ENCODE results near the gene SKI. TPM values are rescaled to one million over a fixed set of nuclear protein-coding genes. Genes with fewer than 3 reads are reported as not detected.
"Not testable (repeated sequence)": the region's sequence is repeated elsewhere in the genome, so short reads cannot be mapped to it uniquely, and the experiment has no call there.

Gene SKI
- total RNA-seq, 1 donor from 2014 or later: 40.7 TPM

DNA sequence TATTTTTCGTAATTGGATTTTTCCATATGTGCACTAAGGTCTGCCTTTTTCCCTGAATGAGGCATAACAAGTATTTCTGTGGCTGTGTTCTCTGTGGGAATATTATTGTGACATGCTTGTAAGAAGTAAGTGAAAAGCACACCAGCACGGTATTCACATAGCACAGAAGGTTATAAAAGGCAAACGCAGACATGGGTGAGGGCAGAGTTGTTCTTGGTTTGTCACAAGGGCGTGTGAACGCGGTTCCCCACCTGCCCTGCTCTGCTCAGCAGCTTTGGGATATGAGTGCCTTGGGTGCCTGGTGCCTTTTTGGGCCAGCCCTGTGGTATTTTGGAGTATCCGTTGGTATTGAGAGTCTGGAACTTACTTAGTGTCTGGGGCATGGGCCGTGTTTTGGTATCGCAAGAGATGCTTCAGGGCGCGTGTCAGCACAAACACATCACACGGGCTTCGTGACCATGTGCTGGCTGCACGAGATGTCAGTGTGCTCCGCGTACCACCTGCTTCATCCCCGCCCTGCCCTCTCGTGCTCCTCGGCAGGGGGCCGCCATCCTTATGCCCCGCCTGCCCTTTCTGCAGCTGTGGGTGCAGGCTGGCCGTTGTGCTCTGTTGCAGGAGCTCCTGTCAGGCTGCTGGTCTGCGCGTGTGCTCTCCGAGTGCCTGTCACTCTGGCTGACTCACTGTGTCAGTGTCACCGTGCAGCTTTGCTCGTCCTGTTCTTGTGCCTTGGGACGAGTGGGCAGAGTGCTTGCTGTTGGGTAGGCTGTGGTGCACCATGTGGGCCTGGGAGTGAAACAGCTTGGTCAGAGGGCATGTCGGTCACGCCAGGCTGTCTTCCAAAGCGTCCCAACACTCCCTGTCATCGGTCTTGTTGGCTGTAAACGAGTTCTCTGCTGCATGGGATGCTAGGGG, 15.0 kb downstream of the SKI start:
- intact Hi-C loops (cut with micrococcal nuclease): no loop called here
- Mint-ChIP-seq H3K27me3 (no peaks in the 10 kb centered on the region), H3K4me1 (peaks cover 43% of the 10 kb centered on the region), H3K27ac (no peak overlapping the region), H3K36me3 (ENCODE audit: low read depth) (peaks cover 41% of the 10 kb centered on the region), H3K9me3 (no peaks in the 10 kb centered on the region), H3K4me3 (no peak overlapping the region)
- no peak for DNase-seq

DNA sequence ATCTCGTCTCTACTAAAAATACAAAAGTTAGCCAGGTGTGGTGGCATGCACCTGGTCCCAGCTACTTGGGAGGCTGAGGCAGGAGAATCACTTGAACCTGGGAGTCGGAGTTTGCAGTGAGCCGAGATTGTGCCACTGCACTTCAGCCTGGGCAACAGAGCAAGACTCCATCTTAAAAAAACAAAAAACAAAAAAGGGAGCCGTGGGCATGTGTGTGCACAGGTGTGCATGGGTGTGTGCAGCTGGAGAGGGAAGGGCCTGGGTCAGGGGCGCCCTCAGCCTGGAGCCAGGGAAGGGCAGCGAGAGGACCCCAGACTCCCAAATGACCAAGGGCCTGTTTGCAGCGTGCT, 18.9 kb downstream of the SKI start:
- H3K9me3 Mint-ChIP-seq; H3K27ac Mint-ChIP-seq; H3K4me3 Mint-ChIP-seq; intact Hi-C loops (cut with micrococcal nuclease); H3K27me3 Mint-ChIP-seq; DNase-seq: not testable (repeated sequence)
- H3K36me3 Mint-ChIP-seq (ENCODE audit: low read depth): peaks cover 39% of the 10 kb centered on the region
- H3K4me1 Mint-ChIP-seq: peaks cover 27% of the 10 kb centered on the region

DNA sequence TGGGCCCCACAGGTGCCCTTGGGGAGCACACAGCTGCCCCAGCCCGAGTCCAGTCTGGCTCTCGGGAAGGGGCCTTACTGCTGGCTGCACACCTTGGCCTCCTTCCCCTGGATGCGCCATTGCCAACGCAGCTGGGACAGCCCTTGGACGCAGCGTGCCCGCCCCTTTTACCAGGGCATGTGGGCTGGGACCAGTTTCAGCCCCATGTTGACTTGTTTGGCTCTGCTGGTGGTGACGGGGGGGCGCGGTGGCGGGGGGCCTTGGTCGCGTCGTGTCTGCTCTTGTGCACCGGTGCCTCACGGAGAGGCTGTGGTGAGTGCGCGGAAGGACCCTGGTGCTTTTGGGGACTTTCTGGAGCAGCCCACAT, 19.6 kb downstream of the SKI start:
- no peak overlapping the region for H3K27ac Mint-ChIP-seq
- no peak overlapping the region for H3K4me3 Mint-ChIP-seq
- intact Hi-C loops (cut with micrococcal nuclease): no loop called here
- H3K36me3 Mint-ChIP-seq (ENCODE audit: low read depth): peaks cover 43% of the 10 kb centered on the region
- no peak for DNase-seq
- peaks cover 27% of the 10 kb centered on the region for H3K4me1 Mint-ChIP-seq
- no peaks in the 10 kb centered on the region for H3K27me3 Mint-ChIP-seq
- H3K9me3 Mint-ChIP-seq: peaks cover 3% of the 10 kb centered on the region

DNA sequence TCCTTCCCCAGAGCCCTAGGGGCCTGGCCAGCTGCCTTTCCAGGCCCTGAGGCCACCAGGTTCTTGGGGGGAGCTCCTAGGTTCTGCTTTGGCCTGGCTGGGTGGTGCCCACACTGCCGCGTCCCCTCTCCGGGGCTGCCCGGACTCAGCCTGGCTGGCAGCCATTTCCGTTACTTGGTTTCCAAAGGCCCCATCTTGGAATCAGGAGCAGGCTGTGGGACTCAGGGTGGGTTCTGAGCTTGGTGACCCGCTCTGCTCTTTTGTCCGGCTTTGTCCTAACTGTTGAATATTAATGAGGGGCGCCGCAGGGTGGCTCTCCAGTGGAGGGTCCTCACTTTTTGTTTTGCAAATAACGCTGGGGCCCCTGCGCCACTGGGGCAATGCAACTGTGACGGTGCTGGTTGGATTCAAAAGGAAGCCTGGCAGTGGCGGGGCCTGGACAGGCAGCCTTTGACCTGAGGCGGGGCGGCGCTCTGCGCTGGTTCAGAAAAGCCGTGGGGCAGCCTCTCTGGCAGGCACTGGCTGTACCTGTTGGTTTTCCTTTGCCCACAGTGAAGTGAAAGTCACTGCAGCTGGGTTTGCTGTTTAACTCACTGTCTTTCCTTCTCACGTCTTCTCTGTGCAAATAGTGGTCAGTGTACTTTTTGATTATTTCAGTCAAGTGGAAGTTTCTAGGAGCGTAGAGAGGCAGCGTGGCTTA, 20.2 kb downstream of the SKI start:
- Mint-ChIP-seq H3K4me1 (peaks cover 26% of the 10 kb centered on the region), H3K27me3 (no peaks in the 10 kb centered on the region), H3K36me3 (ENCODE audit: low read depth) (peaks cover 45% of the 10 kb centered on the region), H3K9me3 (peaks cover 3% of the 10 kb centered on the region), H3K4me3 (no peak overlapping the region), H3K27ac (no peak overlapping the region)
- intact Hi-C loops (cut with micrococcal nuclease): no loop called here
- no peak for DNase-seq

DNA sequence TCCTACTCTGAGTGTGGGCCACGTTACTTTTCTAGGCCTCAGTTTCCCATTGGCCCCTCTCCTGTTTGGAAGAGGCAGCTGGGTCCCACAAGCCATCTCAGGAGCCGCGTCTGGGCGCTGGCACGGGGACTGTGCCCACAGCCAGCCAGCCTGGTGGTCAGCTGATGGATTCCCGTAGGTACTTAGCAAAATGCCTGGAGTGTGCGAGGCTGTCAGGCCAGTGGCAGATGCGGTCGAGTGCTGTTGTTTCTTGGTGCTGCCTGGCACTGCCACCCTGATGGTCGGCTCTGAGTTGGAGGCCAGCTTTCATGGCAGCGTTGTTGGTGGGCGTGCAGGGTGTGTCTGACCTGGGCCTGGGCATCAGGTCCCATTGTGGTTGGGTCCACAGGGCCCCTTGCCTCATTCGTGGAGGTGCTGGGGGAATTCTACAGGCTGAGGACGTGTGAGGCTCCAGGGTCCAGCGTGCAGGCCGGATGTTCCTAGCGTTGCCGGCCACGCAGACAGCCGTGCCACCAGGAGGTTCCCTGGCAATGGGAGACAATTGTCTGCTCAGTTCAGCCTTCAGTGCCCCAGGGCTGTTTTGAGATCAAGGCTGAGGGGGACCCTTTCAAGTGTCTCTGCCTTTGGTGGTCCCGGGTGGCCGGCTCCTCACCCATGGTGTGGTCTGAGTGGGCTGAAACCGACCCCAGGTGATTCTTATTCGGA, 20.9 kb downstream of the SKI start:
- H3K27ac Mint-ChIP-seq: no peak overlapping the region
- intact Hi-C loops (cut with micrococcal nuclease): no loop called here
- DNase-seq: no peak
- no peak overlapping the region for H3K4me3 Mint-ChIP-seq
- peaks cover 3% of the 10 kb centered on the region for H3K9me3 Mint-ChIP-seq
- peaks cover 20% of the 10 kb centered on the region for H3K4me1 Mint-ChIP-seq
- H3K36me3 Mint-ChIP-seq (ENCODE audit: low read depth): peaks cover 44% of the 10 kb centered on the region
- no peaks in the 10 kb centered on the region for H3K27me3 Mint-ChIP-seq

DNA sequence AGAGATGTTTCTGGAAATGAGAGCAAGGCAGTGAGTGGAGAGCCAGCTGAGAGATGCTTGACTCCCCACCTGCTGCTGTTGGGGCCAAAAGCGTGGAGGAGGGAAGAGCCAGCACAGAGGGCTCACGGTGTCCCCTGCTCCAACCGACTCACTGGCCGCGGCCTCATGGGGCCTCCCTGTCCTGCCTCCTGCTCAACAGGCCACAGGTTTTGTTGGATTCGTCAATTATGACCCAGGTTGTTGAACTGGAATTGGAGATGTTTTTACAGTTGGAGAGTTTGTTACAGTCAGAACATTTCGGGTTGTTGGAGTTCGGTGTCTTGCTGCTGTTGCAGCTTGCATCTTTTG, 21.4 kb downstream of the SKI start:
- no peaks in the 10 kb centered on the region for H3K27me3 Mint-ChIP-seq
- intact Hi-C loops (cut with micrococcal nuclease): no loop called here
- H3K27ac Mint-ChIP-seq: no peak overlapping the region

DNA sequence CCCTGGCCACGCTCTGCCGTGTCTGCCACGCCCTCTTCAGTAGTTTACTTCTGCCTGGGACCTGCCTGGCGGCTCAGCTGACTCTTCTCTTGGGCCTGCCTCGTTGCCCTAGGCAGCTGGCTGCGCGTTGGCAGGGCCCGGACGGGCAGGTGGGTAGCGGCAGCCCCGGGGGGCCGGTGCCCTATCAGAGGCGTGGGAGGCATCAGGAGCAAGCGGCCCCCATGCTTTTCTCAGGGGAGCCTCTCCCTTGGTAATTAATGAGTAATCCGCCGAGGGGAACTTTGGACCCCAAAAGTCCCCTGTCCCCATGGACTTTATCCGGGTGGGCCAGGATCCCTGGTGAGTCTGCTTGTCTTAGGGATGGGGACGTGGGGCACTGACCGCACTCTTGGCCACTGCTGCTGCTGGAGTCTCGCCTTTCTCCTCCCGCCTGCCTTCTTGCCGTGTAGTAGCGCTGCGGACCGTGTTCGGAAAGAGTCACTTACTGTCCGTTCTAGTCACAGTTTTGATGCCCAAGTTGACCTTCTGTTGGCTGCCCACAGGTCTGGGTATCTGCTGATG, 22.7 kb downstream of the SKI start:
- H3K27me3 Mint-ChIP-seq: no peaks in the 10 kb centered on the region
- peaks cover 46% of the 10 kb centered on the region for H3K36me3 Mint-ChIP-seq (ENCODE audit: low read depth)
- intact Hi-C loops (cut with micrococcal nuclease): no loop called here
- no peak overlapping the region for H3K27ac Mint-ChIP-seq
- H3K9me3 Mint-ChIP-seq: peaks cover 9% of the 10 kb centered on the region
- DNase-seq: no peak
- H3K4me1 Mint-ChIP-seq: peaks cover 21% of the 10 kb centered on the region
- H3K4me3 Mint-ChIP-seq: no peak overlapping the region

More for the DNA sequence above, 21.4 kb downstream of the SKI start:
- peaks cover 7% of the 10 kb centered on the region for H3K9me3 Mint-ChIP-seq
- H3K36me3 Mint-ChIP-seq (ENCODE audit: low read depth): peaks cover 47% of the 10 kb centered on the region
- H3K4me3 Mint-ChIP-seq: no peak overlapping the region
- peaks cover 22% of the 10 kb centered on the region for H3K4me1 Mint-ChIP-seq
- DNase-seq: no peak

DNA sequence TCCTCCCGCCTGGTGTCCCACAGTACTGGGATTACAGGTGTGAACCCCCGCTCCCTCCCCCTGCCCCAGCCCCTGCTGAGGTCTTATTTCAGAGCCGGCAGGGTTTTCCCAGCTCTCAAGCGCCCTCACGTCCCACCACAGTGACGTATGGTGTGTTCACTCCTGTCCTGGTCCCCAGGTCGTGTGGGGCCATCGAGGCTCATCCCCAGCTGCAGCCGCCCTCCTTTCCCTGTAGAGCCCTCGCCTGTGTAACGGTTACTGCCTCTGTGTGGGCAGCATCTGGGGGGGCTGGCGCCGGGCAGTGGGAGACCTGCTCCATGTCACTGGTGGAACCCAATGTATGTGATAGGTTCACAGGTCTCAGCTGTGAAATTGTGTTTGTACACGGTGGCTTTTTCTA, 23.2 kb downstream of the SKI start:
- H3K9me3 Mint-ChIP-seq: peaks cover 9% of the 10 kb centered on the region
- H3K36me3 Mint-ChIP-seq (ENCODE audit: low read depth): peaks cover 44% of the 10 kb centered on the region
- no peak for DNase-seq
- peaks cover 16% of the 10 kb centered on the region for H3K4me1 Mint-ChIP-seq
- intact Hi-C loops (cut with micrococcal nuclease): no loop called here
- H3K4me3 Mint-ChIP-seq: no peak overlapping the region
- no peaks in the 10 kb centered on the region for H3K27me3 Mint-ChIP-seq
- no peak overlapping the region for H3K27ac Mint-ChIP-seq

DNA sequence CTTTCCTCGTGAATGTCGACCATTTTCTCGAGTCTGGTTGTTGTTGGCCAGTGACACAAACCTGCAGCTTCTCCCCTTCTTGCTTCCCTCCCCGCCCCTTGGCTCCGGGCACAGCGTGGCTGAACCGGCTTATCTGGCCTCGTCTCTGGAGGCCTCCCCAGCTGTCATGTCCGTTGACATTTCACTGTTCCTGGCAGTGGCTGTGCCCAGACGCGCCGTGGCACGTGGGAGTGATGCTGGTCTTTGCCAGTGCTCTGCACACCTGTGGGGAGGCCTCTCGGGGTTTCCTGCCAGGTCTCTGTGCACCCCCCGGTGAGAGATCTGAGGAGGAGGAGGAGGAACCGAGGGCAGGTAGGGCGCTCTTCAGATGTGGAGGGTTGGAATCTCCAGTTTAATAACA, 23.7 kb downstream of the SKI start:
- Mint-ChIP-seq H3K27me3 (no peaks in the 10 kb centered on the region), H3K9me3 (peaks cover 10% of the 10 kb centered on the region), H3K4me1 (peaks cover 12% of the 10 kb centered on the region), H3K27ac (no peak overlapping the region), H3K4me3 (no peak overlapping the region), H3K36me3 (ENCODE audit: low read depth) (peaks cover 42% of the 10 kb centered on the region)
- DNase-seq: no peak
- intact Hi-C loops (cut with micrococcal nuclease): no loop called here

DNA sequence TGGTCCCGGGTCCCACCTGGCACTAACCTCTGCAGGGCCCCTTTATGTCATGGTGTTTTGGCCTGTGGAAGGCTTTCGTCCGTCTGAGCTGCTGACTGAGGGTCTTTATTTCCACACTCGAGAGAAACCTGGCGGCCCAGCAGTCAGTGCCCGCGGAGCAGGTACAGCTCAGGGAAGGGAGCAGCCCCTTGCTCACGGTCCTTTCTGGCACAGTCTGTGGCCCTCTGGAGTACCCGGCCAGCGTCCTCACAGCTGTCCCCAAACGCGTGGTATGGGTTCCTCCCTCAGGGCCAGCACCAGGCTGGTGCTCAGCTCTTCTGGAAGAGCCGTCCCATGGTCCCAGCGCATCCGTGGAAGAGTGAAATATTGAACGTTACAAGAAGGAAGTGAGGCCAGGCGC, 24.3 kb downstream of the SKI start:
- peaks cover 15% of the 10 kb centered on the region for H3K9me3 Mint-ChIP-seq
- H3K27me3 Mint-ChIP-seq: no peaks in the 10 kb centered on the region
- no peak overlapping the region for H3K4me3 Mint-ChIP-seq
- H3K36me3 Mint-ChIP-seq (ENCODE audit: low read depth): peaks cover 45% of the 10 kb centered on the region
- H3K27ac Mint-ChIP-seq: peak overlapping the region; percentile 51
- peaks cover 14% of the 10 kb centered on the region for H3K4me1 Mint-ChIP-seq
- DNase-seq: no peak
- intact Hi-C loops (cut with micrococcal nuclease): no loop called here

DNA sequence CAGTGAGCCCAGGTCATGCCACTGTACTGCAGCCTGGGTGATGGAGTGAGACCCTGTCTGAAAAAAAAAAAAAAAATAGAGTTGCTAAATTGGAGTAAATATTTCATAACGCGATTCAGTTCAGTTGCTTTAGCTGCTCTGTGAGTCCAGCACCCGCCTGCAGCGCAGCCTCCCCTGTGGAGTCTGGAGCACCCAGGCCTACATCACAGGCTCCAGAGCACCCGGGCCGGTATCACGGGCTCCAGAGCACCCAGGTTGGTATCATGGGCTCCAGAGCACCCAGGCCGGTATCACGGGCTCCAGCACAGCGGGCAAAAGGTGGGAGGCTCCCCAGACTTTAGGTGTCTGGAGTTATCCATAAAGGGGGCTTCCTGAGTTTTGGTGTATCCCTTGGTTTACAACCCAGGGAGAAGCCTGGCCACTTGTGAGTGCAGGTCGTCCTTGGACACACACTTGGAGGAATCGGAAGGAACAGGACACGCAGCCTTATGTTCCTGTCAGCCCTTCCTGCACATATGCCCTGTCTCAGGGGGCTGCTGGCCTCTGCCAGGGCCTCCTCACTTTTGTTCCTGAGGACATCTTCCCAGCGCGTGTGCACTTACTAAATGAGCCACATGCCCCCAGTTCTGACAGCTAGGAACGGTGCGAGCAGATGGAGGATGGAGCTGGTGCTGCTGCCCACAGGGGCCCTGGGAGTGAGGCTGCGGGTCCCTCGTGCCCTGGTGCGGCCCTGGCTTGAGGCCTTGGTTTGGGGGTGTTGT, 25.1 kb downstream of the SKI start:
- H3K27me3 Mint-ChIP-seq: no peaks in the 10 kb centered on the region
- H3K4me3 Mint-ChIP-seq: no peak overlapping the region
- peaks cover 49% of the 10 kb centered on the region for H3K36me3 Mint-ChIP-seq (ENCODE audit: low read depth)
- intact Hi-C loops (cut with micrococcal nuclease): no loop called here
- no peak for DNase-seq
- H3K27ac Mint-ChIP-seq: peak overlapping the region; percentile 29
- peaks cover 20% of the 10 kb centered on the region for H3K9me3 Mint-ChIP-seq
- H3K4me1 Mint-ChIP-seq: peaks cover 20% of the 10 kb centered on the region

DNA sequence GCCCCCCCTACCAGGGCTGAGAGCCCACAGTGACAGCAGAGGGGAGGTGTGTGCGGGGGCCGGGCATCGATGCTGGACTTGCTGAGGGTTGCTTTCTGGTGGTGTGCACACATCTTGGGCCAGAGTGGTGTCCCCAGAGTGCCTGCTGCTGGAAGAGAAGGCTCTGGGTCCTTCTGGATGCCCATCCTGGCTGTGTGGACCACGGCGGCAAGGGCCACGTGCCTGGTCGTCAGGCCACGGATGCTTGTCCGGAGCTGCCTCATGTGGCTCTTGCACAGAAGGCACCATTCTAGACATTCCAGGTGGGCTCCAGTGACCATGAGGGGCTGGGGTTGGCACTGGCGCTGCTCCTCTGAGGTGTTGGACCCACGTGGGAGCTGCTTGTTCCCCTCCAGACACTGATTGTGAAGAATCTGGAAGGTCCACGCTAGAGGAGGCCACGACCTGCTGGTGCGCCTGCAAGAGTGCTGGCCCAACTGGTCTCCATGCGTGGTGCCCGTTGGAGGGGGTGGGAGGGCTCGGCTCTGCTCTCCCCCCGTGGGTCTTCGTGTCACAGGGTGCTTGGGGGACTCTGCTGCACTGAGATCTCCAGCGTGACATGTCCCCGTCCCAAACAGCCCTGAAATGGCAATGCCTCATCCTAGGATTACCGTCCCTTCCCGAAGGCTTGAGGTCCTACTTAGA, 25.8 kb downstream of the SKI start:
- peaks cover 24% of the 10 kb centered on the region for H3K4me1 Mint-ChIP-seq
- peaks cover 48% of the 10 kb centered on the region for H3K36me3 Mint-ChIP-seq (ENCODE audit: low read depth)
- no peaks in the 10 kb centered on the region for H3K27me3 Mint-ChIP-seq
- intact Hi-C loops (cut with micrococcal nuclease): no loop called here
- no peak overlapping the region for H3K4me3 Mint-ChIP-seq
- H3K9me3 Mint-ChIP-seq: peaks cover 21% of the 10 kb centered on the region
- no peak overlapping the region for H3K27ac Mint-ChIP-seq
- DNase-seq: no peak

DNA sequence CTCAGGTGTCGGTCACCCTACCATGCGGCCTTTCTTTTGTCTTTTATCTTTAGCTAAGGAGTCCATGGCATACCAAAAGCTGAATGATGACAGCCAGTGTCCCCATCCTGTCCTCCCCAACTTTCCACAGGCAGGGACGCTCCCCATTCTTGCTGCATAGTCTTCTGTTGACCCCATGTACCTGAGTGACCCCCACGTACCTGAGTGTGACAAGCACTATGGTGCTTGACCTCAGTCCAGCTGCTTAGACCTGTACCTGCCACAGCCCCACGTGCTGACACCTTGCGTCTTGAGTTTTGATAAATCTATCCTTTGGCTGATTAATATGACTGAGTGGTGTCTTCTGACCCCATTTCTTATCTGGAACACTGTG, 26.9 kb downstream of the SKI start:
- Mint-ChIP-seq H3K4me1 (peaks cover 32% of the 10 kb centered on the region), H3K4me3 (no peak overlapping the region), H3K36me3 (ENCODE audit: low read depth) (peaks cover 51% of the 10 kb centered on the region), H3K27ac (no peak overlapping the region), H3K9me3 (peaks cover 21% of the 10 kb centered on the region), H3K27me3 (no peaks in the 10 kb centered on the region)
- intact Hi-C loops (cut with micrococcal nuclease): loop anchor here (1.0 kb wide), 1 partner anchor 21 kb away; no protein-coding TSS in a partner anchor
- no peak for DNase-seq

Data from activated CD4-positive, alpha-beta T cell treated with anti-CD3 and anti-CD28 coated beads, Interleukin-2, amount 10 ng/mL, durations not matched to agents 24 days and 14 days (primary cell).